ENCODE results near the gene GUCY1A1.
A peak's percentile ranks its signal among the peaks of the same experiment; 100 is the strongest.

Gene GUCY1A1

GRCh38 chr4:155745984-155746383, 79.3 kb downstream of the GUCY1A1 start:
- no peak for DNase-seq

- DNase-seq: no peak
Observed at GRCh38 chr4:155748039-155748438, 81.4 kb downstream of the GUCY1A1 start.

GRCh38 chr4:155749041-155749440, 82.4 kb downstream of the GUCY1A1 start:
- DNase-seq: no peak

GRCh38 chr4:155751569-155751968, 84.9 kb downstream of the GUCY1A1 start:
- DNase-seq: no peak

GRCh38 chr4:155757745-155758265, 91.2 kb downstream of the GUCY1A1 start:
- DNase-seq: no peak

- DNase-seq: peak; percentile 97
Observed at GRCh38 chr4:155758481-155759371, 92.1 kb downstream of the GUCY1A1 start, which contains the start of gene GUCY1B1. Gene GUCY1B1 (plus strand): TSS chr4:155759021. CDS start chr4:155759141, 120 bp downstream.

GRCh38 chr4:155759372-155760252, 93.0 kb downstream of the GUCY1A1 start:
- DNase-seq: no peak

- DNase-seq: no peak
Observed at GRCh38 chr4:155761047-155761446, 94.4 kb downstream of the GUCY1A1 start.

GRCh38 chr4:155761916-155762315, 95.3 kb downstream of the GUCY1A1 start:
- no peak for DNase-seq

GRCh38 chr4:155762334-155762733, 95.7 kb downstream of the GUCY1A1 start:
- no peak for DNase-seq

GRCh38 chr4:155763551-155763950, 96.9 kb downstream of the GUCY1A1 start:
- DNase-seq: no peak

- no peak for DNase-seq
Observed at GRCh38 chr4:155765149-155765548, 98.5 kb downstream of the GUCY1A1 start.

GRCh38 chr4:155766622-155767021, 100.0 kb downstream of the GUCY1A1 start:
- DNase-seq: no peak

- no peak for DNase-seq
Observed at GRCh38 chr4:155768370-155768769, 101.7 kb downstream of the GUCY1A1 start.

GRCh38 chr4:155769090-155769489, 102.4 kb downstream of the GUCY1A1 start:
- DNase-seq: no peak

GRCh38 chr4:155772459-155773195, 106.0 kb downstream of the GUCY1A1 start:
- DNase-seq: no peak

GRCh38 chr4:155773196-155773800, 106.7 kb downstream of the GUCY1A1 start:
- DNase-seq: no peak

- DNase-seq: no peak
Observed at GRCh38 chr4:155774033-155774432, 107.4 kb downstream of the GUCY1A1 start.

GRCh38 chr4:155777971-155778735, 111.5 kb downstream of the GUCY1A1 start:
- DNase-seq: no peak

- no peak for DNase-seq
Observed at GRCh38 chr4:155780775-155781174, 114.1 kb downstream of the GUCY1A1 start.

GRCh38 chr4:155781249-155781831, 114.7 kb downstream of the GUCY1A1 start:
- DNase-seq: no peak

Data from Kasumi-1 (cell line).